PC-9 (cell line): ENCODE results near the gene CALD1. TPM values are rescaled to one million over a fixed set of nuclear protein-coding genes. Genes with fewer than 3 reads are reported as not detected.

Experiments
- BruUV-seq: library from RNA; stranded (reverse); fragments of 400-500 nt; replicated peaks from 2 replicates; lab custom pipeline; 2021; lab: Mats Ljungman, UMichigan
- CTCF ChIA-PET: fragments of 300-600 bp; sonication (Branson Sonifier 250); formaldehyde crosslinking; loops from one replicate; lab custom pipeline; 2022; ENCODE audit warnings: antibody characterized with exemption; lab: Charles Lee
- POLR2A ChIA-PET: fragments of 300-600 bp; sonication (Branson Sonifier 250); formaldehyde crosslinking; loops from one replicate; lab custom pipeline; 2022; ENCODE audit warnings: antibody characterized with exemption; ENCODE audit not compliant: unreplicated experiment; lab: Charles Lee
- DNase-seq, 2 experiments: peaks; one replicate each; pipeline versions ENCODE4 v3.0.0 to v3.0.0-alpha.2; 2015 to 2022; ENCODE audit warnings: mixed read lengths in 1 of 2
- H2AFZ ChIP-seq: fragments of 200-600 bp; sonication (generic); 2 replicates; pipeline ENCODE4 v1.8.1; 2017; ENCODE audit warnings: antibody characterized with exemption
- H3F3A ChIP-seq: fragments of 200-600 bp; sonication (generic); 2 replicates; pipeline ENCODE4 v1.8.1; 2017; ENCODE audit warnings: antibody characterized with exemption, mild to moderate bottlenecking, low read depth; ENCODE audit not compliant: insufficient read depth
- H3K27ac ChIP-seq: fragments of 200-600 bp; sonication (generic); 2 replicates; pipeline ENCODE4 v1.6.1; 2016; ENCODE audit warnings: mixed run types
- H3K27me3 ChIP-seq: fragments of 200-600 bp; sonication (generic); 2 replicates; pipeline ENCODE4 v1.6.1; 2016; ENCODE audit warnings: low read depth, mixed run types; ENCODE audit not compliant: insufficient read depth
- H3K36me3 ChIP-seq: fragments of 200-600 bp; sonication (generic); 2 replicates; pipeline ENCODE4 v1.6.1; 2016; ENCODE audit warnings: low read depth, mixed run types
- H3K4me1 ChIP-seq: fragments of 200-600 bp; sonication (generic); replicated peaks from 2 replicates; pipeline ENCODE4 v1.6.1; 2016; ENCODE audit warnings: mixed run types; ENCODE audit not compliant: insufficient read depth
- H3K4me2 ChIP-seq: fragments of 200-600 bp; sonication (generic); 2 replicates; pipeline ENCODE4 v1.6.1; 2017; ENCODE audit warnings: mixed run types
- H3K4me3 ChIP-seq: fragments of 200-600 bp; sonication (generic); 2 replicates; pipeline ENCODE4 v1.6.1; 2016; ENCODE audit warnings: mixed run types
- H3K79me2 ChIP-seq: fragments of 200-600 bp; sonication (generic); 2 replicates; pipeline ENCODE4 v1.6.1; 2017; ENCODE audit warnings: low read depth, mixed run types
- H3K9me2 ChIP-seq: fragments of 200-600 bp; sonication (generic); 2 replicates; pipeline ENCODE4 v1.8.1; 2017; ENCODE audit warnings: mild to moderate bottlenecking; ENCODE audit not compliant: insufficient read depth
- H3K9me3 ChIP-seq: fragments of 200-600 bp; sonication (generic); 2 replicates; pipeline ENCODE4 v1.8.1; 2016; ENCODE audit warnings: low read depth; ENCODE audit not compliant: insufficient read depth
- H4K20me1 ChIP-seq: fragments of 200-600 bp; sonication (generic); 2 replicates; pipeline ENCODE4 v1.8.1; 2017; ENCODE audit not compliant: insufficient read depth
- CTCF ChIP-seq: fragments of 200-600 bp; sonication (generic); conservative IDR thresholded peaks from 2 replicates; pipeline ENCODE4 v1.6.1; 2017; ENCODE audit warnings: mixed run types, antibody characterized with exemption, mild to moderate bottlenecking, moderate library complexity
- EZH2 ChIP-seq: fragments of 200-600 bp; sonication (generic); IDR thresholded peaks from 2 replicates; pipeline ENCODE4 v1.8.0; 2017; ENCODE audit warnings: antibody characterized with exemption, low read depth
- intact Hi-C: fragments of 100-400 bp; cut with micrococcal nuclease; formaldehyde crosslinking; loops from one replicate; pipeline ENCODE4 v1.10.0; 2022; ENCODE audit not compliant: unreplicated experiment
- total RNA-seq: library from RNA; stranded (reverse); gene quantifications from 2 replicates; pipeline ENCODE4 v1.2.3, GENCODE V29; 2021

The CALD1 gene
- total RNA-seq, 1 experiment from 2014 or later: 84.4 TPM

DNA sequence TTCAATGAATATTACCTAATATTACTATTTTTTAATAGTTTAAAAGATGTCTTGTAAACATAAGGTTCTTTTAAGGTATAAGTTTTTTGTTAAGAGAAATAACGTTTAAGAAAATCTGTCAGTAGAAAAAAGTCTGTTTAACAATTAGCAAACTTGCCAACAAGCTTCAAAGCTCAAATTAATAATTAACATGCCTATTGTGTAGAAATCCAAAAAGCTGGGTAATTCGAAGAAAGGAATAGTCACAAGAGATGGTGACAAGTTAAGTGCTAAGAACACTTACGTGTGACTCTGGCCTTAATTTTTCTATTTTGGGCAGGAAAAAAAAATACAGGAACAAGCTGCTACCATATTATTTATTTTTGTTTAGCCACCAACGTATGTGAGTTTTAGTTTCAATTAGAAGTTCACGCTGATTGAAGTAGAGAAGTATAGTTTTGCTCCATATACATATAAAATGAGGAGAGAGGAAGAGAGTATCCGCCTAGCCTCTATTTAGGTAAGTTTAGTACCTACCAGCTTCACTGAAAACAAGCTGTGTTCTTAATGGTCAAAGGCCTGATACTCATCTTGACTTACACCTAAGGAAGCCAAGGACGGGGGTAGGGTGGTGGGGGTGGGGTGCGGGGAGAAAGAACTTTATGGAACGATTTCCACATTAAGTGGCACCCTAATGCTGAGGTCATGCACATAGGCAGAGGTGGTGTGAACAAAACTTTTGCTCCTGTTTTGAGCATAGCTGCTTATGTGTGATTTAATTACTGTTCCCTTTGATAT, 163.4 kb downstream of the CALD1 start:
- Histone ChIP-seq H3K36me3 (no peaks in the 10 kb centered on the region), H3K4me2 (no peak overlapping the region)

DNA sequence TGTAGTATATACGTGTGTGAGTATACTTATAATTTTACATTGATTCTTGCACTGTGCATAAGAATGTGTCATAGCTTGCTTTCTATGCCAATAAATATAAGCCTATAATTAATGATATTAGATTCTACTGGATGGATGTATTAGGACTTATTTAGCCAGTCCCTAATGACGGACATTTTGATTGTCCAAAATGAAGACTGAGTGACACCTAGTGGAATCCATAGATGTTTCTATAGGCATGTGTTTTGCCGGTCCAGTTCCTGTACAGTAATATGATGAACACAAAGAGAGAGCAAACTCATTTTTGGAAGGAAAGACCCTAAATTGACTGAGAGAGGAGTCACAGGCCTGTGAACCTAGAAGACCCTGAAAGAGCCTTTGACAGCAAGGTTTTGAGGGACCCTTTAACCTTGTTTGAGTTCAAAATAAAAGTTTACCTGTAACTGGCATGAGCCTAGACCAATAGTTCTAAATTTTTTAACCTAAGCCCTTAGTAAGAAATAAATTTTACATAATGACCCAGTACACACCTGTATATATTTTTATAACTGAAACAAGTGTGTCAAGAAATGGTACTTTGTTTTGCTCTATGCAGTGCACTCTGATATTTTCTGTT, 164.5 kb downstream of the CALD1 start:
- intact Hi-C loops: loop anchor here (1.0 to 5.0 kb wide), 6 partner anchors 52 to 432 kb away; no protein-coding TSS in a partner anchor
- Histone ChIP-seq H3K27ac (no peak overlapping the region), H3K9me3 (no peaks in the 10 kb centered on the region), H2AFZ (no peak overlapping the region), H3K4me2 (no peak overlapping the region), H3K27me3 (no peaks in the 10 kb centered on the region), H3K9me2 (peaks cover 4% of the 10 kb centered on the region; the same call in 1 of the 2 replicates), H3K79me2 (no peaks in the 10 kb centered on the region), H4K20me1 (no peaks in the 10 kb centered on the region), H3K4me3 (no peak overlapping the region), H3K4me1 (peaks cover 23% of the 10 kb centered on the region), H3F3A (no peaks in the 10 kb centered on the region; the same call in 1 of the 2 replicates), H3K36me3 (no peaks in the 10 kb centered on the region)
- POLR2A ChIA-PET: no interaction called here
- CTCF ChIA-PET: interaction anchor here (0.6 to 1.0 kb wide), 4 partner anchors 254 to 949 kb away, joined by 3 read pairs; no protein-coding TSS in a partner anchor
- no peak for DNase-seq
- no TSS peak for BruUV-seq
- TF ChIP-seq EZH2: no peak
- peak; percentile 72 for TF ChIP-seq CTCF

More for the DNA sequence above, 163.4 kb downstream of the CALD1 start:
- no TSS peak for BruUV-seq
- Histone ChIP-seq H4K20me1 (no peaks in the 10 kb centered on the region), H3K27ac (no peak overlapping the region), H3K27me3 (no peaks in the 10 kb centered on the region), H3K9me2 (no peaks in the 10 kb centered on the region), H3K79me2 (no peaks in the 10 kb centered on the region), H3K4me3 (no peak overlapping the region), H2AFZ (no peak overlapping the region), H3K4me1 (peaks cover 17% of the 10 kb centered on the region), H3K9me3 (no peaks in the 10 kb centered on the region), H3F3A (no peaks in the 10 kb centered on the region; the same call in 1 of the 2 replicates)
- intact Hi-C loops: loop anchor here (5.0 kb wide), 4 partner anchors 51 to 431 kb away; no protein-coding TSS in a partner anchor
- POLR2A ChIA-PET: interaction anchor here (0.6 kb wide), 1 partner anchor 237 kb away, joined by 3 read pairs; no protein-coding TSS in a partner anchor
- CTCF ChIA-PET: interaction anchor here (0.6 to 1.0 kb wide), 3 partner anchors 253 to 950 kb away, joined by 3 read pairs; no protein-coding TSS in a partner anchor
- TF ChIP-seq EZH2 (no peak), CTCF (no peak)
- DNase-seq: no peak

- intact Hi-C loops: no loop called here
- H3K4me3 ChIP-seq: no peak overlapping the region
These were observed 166.3 kb downstream of the CALD1 start for GRCh38 chr7:134945691-134946090.

More at GRCh38 chr7:134945691-134946090, 166.3 kb downstream of the CALD1 start:
- Histone ChIP-seq H3K27ac (no peak overlapping the region), H3K4me1 (peaks cover 22% of the 10 kb centered on the region), H3K4me2 (no peak overlapping the region), H3K27me3 (no peaks in the 10 kb centered on the region), H3F3A (no peaks in the 10 kb centered on the region; the same call in 1 of the 2 replicates), H2AFZ (no peak overlapping the region), H3K9me3 (no peaks in the 10 kb centered on the region), H3K36me3 (no peaks in the 10 kb centered on the region), H3K79me2 (no peaks in the 10 kb centered on the region), H3K9me2 (peaks cover 4% of the 10 kb centered on the region; the same call in 1 of the 2 replicates), H4K20me1 (no peaks in the 10 kb centered on the region)
- ChIA-PET CTCF (interaction anchor here (0.6 kb wide), 1 partner anchor 262 kb away, joined by 18 read pairs; no protein-coding TSS in a partner anchor), POLR2A (interaction anchor here (0.7 kb wide), 1 partner anchor 1683 kb away, joined by 7 read pairs; no protein-coding TSS in a partner anchor)
- BruUV-seq: no TSS peak
- no peak for DNase-seq
- no peak for TF ChIP-seq CTCF
- TF ChIP-seq EZH2: no peak
